Caki2 (cell line): ENCODE data around the gene HYKK. TPM values are rescaled to one million over a fixed set of nuclear protein-coding genes. Genes with fewer than 3 reads are reported as not detected.
"Not testable (repeated sequence)": the region's sequence is repeated elsewhere in the genome, so short reads cannot be mapped to it uniquely, and the experiment has no call there.

ENCODE experiments used
- DNase-seq: peaks from one replicate; pipeline ENCODE4 v3.0.0-alpha.2; 2015; ENCODE audit warnings: low read depth
- in situ Hi-C: cut with HindIII; loops from 2 replicates; pipeline ENCODE4 v1.10.0; 2016; ENCODE audit warnings: low sequenced_read_pairs, low pct_unique_long_range_greater_than_20kb, mixed read lengths
- total RNA-seq: library from RNA; depleted of rRNA; stranded (reverse); fragments of >200 nt; shearing (Covaris generic); gene quantifications from 2 replicates; pipeline ENCODE4 v1.2.3, GENCODE V29; 2014; ENCODE audit warnings: low replicate concordance; rRNA removed

Gene HYKK, protein sequence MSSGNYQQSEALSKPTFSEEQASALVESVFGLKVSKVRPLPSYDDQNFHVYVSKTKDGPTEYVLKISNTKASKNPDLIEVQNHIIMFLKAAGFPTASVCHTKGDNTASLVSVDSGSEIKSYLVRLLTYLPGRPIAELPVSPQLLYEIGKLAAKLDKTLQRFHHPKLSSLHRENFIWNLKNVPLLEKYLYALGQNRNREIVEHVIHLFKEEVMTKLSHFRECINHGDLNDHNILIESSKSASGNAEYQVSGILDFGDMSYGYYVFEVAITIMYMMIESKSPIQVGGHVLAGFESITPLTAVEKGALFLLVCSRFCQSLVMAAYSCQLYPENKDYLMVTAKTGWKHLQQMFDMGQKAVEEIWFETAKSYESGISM
- total RNA-seq, result 0.84 and 7.6 TPM in 2 replicates

DNA sequence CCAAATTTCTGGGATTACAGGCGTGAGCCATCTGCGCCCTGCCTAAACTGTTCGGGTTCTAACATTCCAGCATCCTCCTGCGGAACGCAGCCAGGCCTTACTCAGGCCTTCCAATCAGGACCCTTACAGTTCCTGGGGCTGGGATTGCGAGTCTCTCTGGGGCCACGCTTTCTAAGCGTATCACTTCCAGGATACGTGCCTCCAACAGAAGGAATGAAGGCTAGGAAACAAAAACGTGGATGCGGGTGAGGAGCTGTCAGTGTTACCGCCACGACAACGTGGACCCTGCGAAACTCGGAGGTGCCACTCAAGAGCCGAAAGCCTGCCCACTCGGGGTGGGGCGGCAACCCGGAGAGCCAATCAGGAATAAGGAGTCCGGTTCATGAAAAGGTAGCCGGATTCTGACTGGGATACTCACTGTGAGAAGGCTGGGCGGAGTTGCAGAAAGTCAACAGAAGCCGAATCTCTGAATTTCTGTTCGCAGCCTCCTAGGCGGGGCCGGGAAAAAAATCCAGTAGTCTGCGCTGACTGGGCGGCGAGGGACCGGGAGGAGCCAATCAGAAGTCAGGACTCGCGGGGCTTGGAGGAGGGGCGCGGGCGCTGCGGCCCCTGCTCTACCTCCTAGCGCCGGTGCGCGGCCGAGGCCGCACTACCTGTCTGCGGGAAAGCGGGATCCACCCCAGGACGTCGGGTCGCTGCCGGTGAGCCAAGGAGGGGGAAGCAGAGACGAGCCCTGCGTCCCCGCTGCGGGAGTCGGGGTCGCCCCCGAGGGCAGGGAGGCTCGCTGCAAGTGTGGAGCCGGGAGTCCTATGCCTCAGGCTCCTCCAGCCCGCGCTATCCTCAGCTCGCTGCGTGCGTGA, at the start of gene HYKK:
TSS of gene HYKK (plus strand) at position 607 of the 860 bp plus-strand sequence. CDS start 5,512 bp downstream, outside the sequence.
- in situ Hi-C loops, result no loop called here
- DNase-seq, result peak; percentile 97

DNA sequence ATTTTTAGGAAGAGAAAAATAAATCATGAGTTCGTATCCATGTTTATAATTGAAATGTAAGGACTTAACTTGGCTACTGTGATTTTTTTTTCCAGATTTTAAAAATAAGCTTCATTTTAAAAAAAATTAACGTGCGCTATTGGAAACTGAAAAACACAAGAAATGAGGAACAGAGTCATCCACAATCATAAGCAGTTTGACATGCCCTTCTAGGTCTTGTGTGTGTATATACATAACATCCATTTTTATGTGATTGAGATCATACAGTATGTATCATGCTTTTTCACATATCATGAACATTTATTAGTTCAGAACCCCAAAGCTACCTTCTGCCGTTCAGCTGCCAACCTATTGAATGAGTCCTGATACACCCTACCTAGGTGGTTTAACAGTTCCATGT, 46.6 kb upstream of the HYKK start:
- DNase-seq, result no peak
- in situ Hi-C loops, result no loop called here

DNA sequence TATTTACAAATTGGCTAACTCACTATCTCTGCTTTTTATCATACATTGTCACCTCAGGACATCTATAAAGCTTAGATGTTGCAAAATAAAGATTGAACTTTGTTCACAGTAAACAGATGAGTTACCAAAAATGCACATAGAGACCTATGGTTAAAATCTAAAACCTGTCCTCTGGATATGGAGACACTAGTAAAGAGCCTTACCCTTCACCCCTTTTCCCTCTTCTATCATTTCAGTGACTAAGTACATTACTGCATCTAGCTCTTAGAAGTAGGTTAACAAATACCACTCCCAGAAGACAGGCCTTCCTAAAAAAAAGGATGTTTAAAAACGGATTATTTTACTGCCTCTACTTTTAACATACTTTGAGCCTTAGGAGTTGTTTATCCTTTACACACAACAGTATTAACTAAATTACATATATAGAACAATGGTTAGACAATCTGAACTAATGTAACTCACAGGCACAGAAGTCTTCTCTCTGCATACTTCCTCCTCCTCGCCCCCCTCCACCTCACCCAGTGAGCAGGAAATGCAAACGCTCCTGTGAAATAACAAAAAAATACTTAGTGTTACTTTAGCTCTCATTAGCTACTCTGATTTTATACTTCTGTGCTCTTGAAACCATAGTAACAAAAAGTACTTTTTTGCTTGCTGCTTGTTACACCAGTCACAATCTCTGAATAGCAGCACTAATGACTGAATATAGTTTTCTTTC, 46.0 kb upstream of the HYKK start:
- no peak for DNase-seq
- in situ Hi-C loops, result no loop called here

DNA sequence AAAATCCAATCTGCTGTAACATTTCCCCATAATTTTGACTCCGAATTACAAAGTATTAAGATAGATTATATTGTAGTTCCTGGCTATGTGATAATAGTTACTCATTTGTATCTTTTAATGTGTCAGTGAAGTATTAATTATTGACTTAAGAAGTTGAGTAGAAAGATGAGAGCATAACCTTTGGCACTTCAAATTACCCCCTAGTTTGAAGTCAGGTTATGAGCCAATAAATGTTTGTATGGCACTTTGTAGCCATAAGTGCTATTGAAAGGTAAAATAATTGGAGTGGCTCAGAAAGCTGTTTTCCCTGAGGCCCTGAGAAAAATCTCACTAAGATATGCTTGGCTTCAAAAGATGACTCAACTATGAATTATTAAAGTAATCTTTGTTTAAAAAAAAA, 38.3 kb upstream of the HYKK start:
- DNase-seq, result no peak
- in situ Hi-C loops, result no loop called here

DNA sequence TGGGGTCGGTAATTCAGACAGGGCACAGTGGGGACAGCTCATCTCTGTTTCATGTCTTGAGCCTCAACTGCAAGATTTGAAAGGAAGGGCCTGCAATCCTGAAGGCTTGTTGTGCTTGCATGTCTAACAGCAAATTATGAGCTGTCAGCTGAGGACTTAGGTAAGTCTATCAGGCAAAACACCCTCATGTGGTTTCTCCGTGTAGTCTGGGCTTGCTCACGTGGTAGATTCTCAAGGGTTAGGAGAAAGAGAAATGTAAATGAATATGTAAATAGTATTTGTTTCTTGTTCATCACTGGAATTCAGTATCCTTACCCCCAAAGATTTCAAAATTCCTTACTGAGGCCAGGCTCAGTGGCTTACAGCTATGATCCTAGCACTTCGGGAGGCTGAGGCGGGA, 30.1 kb upstream of the HYKK start:
- in situ Hi-C loops, result no loop called here
- no peak for DNase-seq

DNA sequence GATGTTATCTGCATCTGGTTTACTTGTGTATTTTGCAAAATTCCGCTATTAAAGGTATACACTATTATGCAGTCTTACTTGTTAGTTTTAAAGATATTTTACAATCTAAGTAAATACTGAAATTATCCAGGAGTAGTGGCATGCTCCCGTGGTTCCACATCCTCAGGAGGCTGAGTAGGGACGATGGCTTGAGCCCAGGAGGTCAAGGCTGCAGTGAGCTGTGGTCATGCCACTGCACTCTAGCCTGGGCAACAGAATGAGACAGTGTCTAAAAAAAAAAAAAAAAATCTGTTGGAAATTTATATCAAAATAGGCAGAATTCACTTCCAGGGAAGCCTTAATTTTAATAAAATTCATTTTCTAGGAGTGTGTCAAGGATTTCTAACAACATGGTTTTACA, 27.7 kb upstream of the HYKK start:
- in situ Hi-C loops, result no loop called here
- no peak for DNase-seq

DNA sequence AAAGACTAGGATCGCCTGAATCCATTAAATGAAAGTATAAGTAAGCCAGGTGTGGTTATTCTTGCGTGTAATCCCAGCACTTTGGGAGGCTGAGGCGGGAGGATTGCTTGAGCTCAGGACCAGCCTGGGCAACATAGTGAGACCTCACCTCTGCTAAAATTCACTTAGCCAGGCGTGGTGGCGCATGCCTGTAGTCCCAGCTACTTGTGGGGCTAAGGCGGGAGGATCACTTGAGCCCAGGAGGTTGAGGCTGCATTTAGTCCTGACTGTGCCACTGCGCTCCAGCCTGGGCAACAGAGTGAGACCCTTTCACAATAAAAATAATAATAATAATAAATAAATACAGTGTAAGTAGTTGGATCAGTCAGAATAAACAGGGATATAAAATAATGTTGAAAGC, 25.5 kb upstream of the HYKK start:
- DNase-seq, result no peak
- in situ Hi-C loops, result no loop called here

DNA sequence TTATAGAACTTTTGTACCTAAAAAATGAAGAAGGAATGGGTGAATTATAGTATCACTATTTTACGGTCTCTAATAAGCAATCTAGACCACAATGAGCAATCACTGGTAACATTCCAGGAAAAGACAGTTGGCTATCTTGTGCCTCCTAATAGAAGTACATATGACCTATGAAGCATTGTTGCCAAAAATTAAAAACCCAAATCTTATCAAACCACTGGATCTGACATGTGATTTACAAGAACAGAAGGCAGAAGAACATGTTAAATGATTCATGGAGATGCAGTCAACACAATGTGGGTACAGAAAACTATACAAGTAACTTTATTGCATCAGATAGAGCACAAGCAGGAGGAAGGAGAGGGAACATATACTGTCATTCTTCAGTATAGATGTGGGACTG, 14.5 kb upstream of the HYKK start:
- in situ Hi-C loops, result no loop called here
- DNase-seq, result no peak

DNA sequence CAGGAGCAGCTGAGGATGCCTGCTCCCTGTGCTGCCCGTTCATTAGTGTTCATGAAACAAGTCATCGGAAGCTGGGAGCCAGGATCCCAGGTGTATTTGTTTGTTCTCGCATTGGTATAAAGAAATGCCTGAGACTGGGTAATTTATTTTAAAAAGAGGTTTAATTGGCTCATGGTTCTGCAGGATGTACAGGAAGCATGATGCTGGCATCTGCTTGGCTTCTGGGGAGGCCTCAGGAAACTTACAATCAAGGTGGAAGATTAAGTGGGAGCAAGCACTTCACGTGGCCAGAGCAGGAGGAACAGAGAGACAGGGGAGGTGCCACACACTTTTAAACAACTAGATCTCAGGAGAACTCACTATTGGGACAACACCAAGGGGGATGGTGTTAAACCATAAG, 5.5 kb upstream of the HYKK start:
- in situ Hi-C loops, result no loop called here
- DNase-seq, result no peak

DNA sequence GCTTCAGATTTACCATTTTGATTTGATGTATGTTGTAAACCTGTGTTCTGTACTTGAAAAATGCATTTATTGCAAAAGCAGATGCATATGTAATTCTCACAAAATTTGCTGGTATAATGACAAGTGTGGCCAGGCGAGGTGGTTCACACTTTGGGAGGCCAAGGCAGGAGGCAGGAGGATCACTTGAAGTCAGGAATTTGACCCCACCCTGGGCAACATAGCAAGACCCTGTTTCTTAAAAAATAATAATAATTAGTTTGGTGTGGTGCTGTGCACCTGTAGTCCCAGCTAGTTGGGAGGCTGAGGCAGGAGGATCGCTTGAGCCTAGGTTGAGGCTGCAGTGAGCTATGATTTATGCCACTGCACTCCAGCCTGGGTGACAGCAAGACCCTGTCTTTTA, 4.7 kb upstream of the HYKK start:
- in situ Hi-C loops, result no loop called here
- no peak for DNase-seq

DNA sequence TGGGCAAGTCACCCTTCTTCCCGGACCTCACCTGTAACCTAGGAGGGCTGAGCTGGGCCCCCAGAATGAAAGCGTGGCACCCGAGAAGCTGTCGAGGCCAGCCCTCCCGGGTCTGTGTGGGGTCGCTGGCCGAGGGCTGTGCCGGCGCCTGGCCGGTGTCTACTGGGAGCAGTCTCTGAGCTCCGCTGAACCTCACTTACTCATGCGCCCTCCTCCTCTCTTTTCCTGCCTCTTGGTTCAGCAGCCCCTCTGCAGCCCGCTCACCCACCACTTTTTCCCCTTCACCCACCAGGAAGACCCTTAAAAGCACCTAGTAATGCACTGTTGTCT, 419 bp downstream of the HYKK start:
- DNase-seq, result no peak
- in situ Hi-C loops, result no loop called here

DNA sequence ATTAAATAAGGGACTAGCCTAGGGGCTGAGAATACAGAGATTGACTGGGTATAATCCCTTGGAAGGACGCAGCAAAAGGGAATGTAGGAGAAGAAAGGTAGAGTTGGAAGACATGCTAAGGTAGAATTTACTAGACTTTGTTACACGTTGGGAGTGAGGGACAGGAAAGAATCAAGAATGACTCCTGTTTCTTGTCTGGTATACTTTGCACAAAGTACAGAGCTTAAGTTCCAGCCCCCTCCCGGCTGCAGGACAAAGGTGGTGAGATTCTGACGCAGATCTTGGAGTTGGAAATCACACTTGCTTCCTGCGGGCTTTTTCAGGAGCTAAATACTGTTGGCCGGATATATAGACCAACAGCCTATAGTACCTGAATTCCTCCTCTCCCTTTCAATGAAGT, 895 bp downstream of the HYKK start:
- no peak for DNase-seq
- in situ Hi-C loops, result no loop called here

DNA sequence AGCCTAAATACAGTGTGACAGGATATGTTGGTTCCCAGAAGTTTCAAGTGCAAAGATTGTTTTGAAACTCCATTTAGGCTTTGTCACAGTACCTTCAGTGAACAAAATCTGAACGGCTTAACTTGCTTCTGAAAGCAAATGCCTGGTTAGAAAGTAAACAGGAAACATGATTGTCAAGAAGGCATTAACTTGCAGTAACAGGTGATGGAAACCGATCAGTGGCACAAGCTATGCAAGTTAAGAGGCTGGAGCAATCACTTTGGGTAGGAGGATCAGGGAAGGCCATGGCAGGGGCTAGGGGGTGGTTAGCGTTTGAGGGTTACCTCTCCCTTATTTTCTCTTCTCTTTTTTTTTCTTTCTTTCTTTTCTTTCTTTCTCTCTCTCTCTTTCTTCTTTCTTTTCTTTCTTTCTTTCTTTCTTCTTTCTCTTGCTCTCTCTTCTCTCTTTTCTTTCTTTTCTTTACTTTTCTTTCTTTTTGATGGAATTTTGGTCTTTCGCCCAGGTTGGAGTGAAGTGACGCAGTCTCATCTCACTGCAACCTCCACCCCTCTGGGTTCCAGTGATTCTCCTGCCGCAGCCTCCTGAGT, 2.4 kb downstream of the HYKK start:
- in situ Hi-C loops, result no loop called here

DNA sequence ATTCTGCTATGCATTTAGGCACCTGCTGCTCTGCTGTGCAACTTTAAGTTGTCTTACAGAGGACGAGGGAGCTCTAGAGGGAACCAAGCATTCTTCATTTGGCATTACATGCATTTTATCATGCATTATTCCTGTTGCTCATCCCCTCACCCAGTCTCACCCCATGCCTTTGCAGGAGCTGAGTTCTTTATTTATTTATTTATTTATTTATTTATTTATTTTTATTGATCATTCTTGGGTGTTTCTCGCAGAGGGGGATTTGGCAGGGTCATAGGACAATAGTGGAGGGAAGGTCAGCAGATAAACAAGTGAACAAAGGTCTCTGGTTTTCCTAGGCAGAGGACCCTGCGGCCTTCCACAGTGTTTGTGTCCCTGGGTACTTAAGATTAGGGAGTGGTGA, 12.7 kb downstream of the HYKK start:
- DNase-seq, in situ Hi-C loops: not testable (repeated sequence)

More for the DNA sequence above, 2.4 kb downstream of the HYKK start:
- DNase-seq, result no peak

DNA sequence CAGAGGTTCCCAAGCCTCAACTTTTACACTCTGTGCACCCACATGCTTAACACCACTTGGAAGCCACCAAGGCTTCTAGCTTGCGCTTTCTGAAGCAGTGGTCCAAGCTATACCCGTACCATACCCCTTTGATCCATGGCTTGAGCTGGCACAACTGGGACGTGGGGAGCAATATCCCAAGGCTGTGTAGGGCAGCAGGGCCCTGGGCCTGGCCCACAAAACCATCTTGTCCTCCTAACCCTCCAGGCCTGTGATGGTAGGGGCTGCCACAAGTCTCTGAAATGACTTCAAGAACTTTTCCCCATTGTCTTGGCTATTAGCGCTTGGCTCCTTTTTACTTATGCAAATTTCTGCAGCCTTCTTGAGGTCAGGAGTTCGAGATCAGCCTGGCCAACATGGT, 16.9 kb downstream of the HYKK start:
- no peak for DNase-seq
- in situ Hi-C loops, result no loop called here

DNA sequence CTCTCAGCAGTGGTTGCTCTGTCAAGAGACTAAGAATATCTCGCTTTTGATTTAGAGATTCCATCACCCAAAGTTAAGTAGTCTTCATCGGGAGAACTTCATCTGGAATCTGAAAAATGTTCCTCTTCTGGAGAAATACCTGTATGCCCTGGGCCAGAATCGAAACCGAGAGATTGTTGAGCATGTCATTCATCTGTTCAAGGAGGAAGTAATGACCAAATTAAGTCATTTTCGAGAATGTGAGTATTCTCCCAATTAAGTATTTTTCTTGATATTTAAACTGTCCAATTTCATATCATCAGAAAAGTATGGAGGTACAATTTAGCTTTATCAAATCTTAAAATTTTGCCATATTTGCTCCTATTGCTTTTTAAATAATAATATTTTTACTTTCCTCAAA, 19.9 kb downstream of the HYKK start:
- in situ Hi-C loops, result no loop called here
- DNase-seq, result no peak

DNA sequence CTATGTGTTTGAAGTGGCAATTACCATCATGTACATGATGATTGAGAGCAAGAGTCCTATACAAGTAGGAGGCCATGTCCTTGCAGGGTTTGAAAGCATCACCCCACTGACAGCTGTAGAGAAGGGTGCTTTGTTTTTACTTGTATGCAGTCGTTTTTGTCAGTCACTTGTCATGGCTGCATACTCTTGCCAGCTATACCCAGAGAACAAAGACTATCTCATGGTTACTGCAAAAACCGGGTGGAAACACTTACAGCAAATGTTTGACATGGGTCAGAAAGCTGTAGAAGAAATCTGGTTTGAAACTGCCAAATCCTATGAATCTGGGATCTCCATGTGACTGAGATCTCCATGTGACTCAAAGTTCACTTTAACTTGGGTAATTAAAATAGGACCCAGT, 26.0 kb downstream of the HYKK start:
- in situ Hi-C loops, result no loop called here
- DNase-seq, result no peak

DNA sequence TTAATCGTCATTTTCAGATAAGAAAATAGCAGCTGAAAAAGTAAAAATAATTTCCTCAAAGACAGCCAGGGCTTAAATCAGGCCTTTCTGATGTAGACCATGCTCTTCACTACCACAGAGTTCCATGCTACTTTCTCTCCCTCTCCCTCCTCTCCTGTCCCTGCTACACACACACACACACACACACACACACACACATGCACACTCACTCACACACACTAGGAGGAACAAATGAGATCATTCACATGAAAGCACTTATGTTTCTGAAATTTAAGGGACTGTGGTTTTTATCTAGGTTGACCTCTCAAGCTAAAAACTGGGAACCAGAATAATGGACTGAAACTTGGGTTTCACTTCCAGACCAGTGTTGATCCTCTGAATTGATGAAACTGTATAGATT, 28.8 kb downstream of the HYKK start:
- in situ Hi-C loops, result no loop called here
- no peak for DNase-seq
